Activated B cell treated with CpG ODN at 0.5 μM for 24 hours (primary cell): ENCODE results near the gene DLG2. TPM values are rescaled to one million over a fixed set of nuclear protein-coding genes. Genes with fewer than 3 reads are reported as not detected.

Experiments used
- ATAC-seq: fragments of 200-7000 bp; cut with Tn5 transposase; one replicate; pipeline ENCODE4 v1.10.0; 2021; ENCODE audit warnings: low read depth, mild to moderate bottlenecking, moderate library complexity
- CTCF ChIA-PET: fragments of 350-600 bp; sonication (Branson Sonifier 250); formaldehyde crosslinking; loops from one replicate; lab custom pipeline; 2021; ENCODE audit warnings: antibody characterized with exemption; lab: Charles Lee
- POLR2A ChIA-PET: fragments of 350-600 bp; sonication (Branson Sonifier 250); formaldehyde crosslinking; loops from one replicate; lab custom pipeline; 2021; ENCODE audit warnings: antibody characterized with exemption; lab: Charles Lee
- DNase-seq: peaks from one replicate; pipeline ENCODE4 v3.0.0; 2022
- H3K27ac Mint-ChIP-seq: one replicate; pipeline ENCODE4 v1.8.0; 2020; ENCODE audit warnings: mixed read lengths
- H3K27me3 Mint-ChIP-seq: one replicate; pipeline ENCODE4 v1.8.0; 2021; ENCODE audit warnings: mixed read lengths
- H3K36me3 Mint-ChIP-seq: one replicate; pipeline ENCODE4 v1.8.0; 2021; ENCODE audit warnings: low read depth, mixed read lengths
- H3K4me1 Mint-ChIP-seq: one replicate; pipeline ENCODE4 v1.8.0; 2021; ENCODE audit warnings: mixed read lengths
- H3K4me3 Mint-ChIP-seq: one replicate; pipeline ENCODE4 v1.8.0; 2020; ENCODE audit warnings: mild to moderate bottlenecking, mixed read lengths
- H3K9me3 Mint-ChIP-seq: one replicate; pipeline ENCODE4 v1.8.0; 2020; ENCODE audit warnings: mixed read lengths
- CTCF ChIP-seq: fragments of 200-600 bp; IDR thresholded peaks from one replicate; pipeline ENCODE4 v1.8.0; 2022; ENCODE audit warnings: antibody characterized with exemption, mild to moderate bottlenecking
- intact Hi-C: fragments of 100-400 bp; cut with micrococcal nuclease; formaldehyde crosslinking; loops from one replicate; pipeline ENCODE4 v1.15.1; 2024
- total RNA-seq: library from RNA; stranded (reverse); gene quantifications from 2 replicates; pipeline ENCODE4 v1.2.3, GENCODE V29; 2022

DLG2 gene
- total RNA-seq, 1 donor from 2014 or later, result 2.7 TPM

GRCh38 chr11:84398017-84398626, 1229.0 kb downstream of the DLG2 start:
- no peak for TF ChIP-seq CTCF
- Mint-ChIP-seq H3K4me3 (no peak overlapping the region), H3K36me3 (no peaks in the 10 kb centered on the region), H3K27me3 (no peaks in the 10 kb centered on the region), H3K9me3 (no peaks in the 10 kb centered on the region), H3K4me1 (no peaks in the 10 kb centered on the region), H3K27ac (no peak overlapping the region)
- ChIA-PET POLR2A (no interaction called here), CTCF (interaction anchor here (1.0 kb wide), 1 partner anchor 166 kb away, joined by 4 read pairs; no protein-coding TSS in a partner anchor)
- no peak for ATAC-seq
- intact Hi-C loops, result no loop called here
- DNase-seq, result no peak

DNA sequence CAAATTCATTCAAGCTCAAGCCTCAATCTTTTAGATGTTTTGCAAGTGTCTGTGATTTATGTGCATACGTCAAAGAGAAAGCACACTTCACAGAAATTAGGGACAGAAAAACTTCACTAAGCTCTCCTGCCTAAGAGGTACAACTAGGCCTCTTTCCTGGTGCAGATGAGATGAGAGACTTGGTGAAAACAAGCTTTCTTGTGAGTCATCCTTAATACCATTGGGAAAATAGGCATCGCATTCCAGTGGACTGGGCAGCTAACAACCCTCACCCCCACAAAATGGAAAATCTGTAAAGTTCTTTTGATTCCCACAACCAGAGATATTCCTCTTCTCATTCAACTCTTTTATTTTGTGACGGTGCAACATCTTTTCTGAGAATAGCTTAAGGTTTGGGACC, 1230.6 kb downstream of the DLG2 start:
- no peaks in the 10 kb centered on the region for H3K4me1 Mint-ChIP-seq
- intact Hi-C loops, result no loop called here
- no peak overlapping the region for H3K4me3 Mint-ChIP-seq
- ATAC-seq (no peak), DNase-seq (no peak)
- ChIA-PET CTCF (interaction anchor here (2.2 kb wide), 1 partner anchor 11 kb away, joined by 8 read pairs; no protein-coding TSS in a partner anchor), POLR2A (no interaction called here)
- H3K27ac Mint-ChIP-seq, result no peak overlapping the region
- H3K27me3 Mint-ChIP-seq, result no peaks in the 10 kb centered on the region
- H3K9me3 Mint-ChIP-seq, result no peaks in the 10 kb centered on the region
- TF ChIP-seq CTCF, result no peak
- H3K36me3 Mint-ChIP-seq, result no peaks in the 10 kb centered on the region

- intact Hi-C loops, result no loop called here
- no peak for TF ChIP-seq CTCF
- Mint-ChIP-seq H3K27ac (no peak overlapping the region), H3K27me3 (no peaks in the 10 kb centered on the region), H3K4me1 (no peaks in the 10 kb centered on the region), H3K9me3 (no peaks in the 10 kb centered on the region), H3K36me3 (no peaks in the 10 kb centered on the region), H3K4me3 (no peak overlapping the region)
- POLR2A ChIA-PET, result no interaction called here
- ATAC-seq, result no peak
- no peak for DNase-seq
- CTCF ChIA-PET, result interaction anchor here (1.5 kb wide), 1 partner anchor 174 kb away, joined by 4 read pairs; no protein-coding TSS in a partner anchor
Observed at GRCh38 chr11:84390441-84391078, 1236.6 kb downstream of the DLG2 start.

- intact Hi-C loops, result no loop called here
- Mint-ChIP-seq H3K4me1 (no peaks in the 10 kb centered on the region), H3K36me3 (no peaks in the 10 kb centered on the region), H3K4me3 (no peak overlapping the region), H3K27me3 (no peaks in the 10 kb centered on the region), H3K9me3 (no peaks in the 10 kb centered on the region), H3K27ac (no peak overlapping the region)
- no peak for TF ChIP-seq CTCF
- ChIA-PET CTCF (interaction anchor here (1.5 kb wide), 1 partner anchor 175 kb away, joined by 4 read pairs; no protein-coding TSS in a partner anchor), POLR2A (no interaction called here)
- ATAC-seq (no peak), DNase-seq (no peak)
Observed at GRCh38 chr11:84389696-84390095, 1237.4 kb downstream of the DLG2 start.

- H3K36me3 Mint-ChIP-seq, result no peaks in the 10 kb centered on the region
- H3K27ac Mint-ChIP-seq, result no peak overlapping the region
- CTCF ChIA-PET, result interaction anchor here (0.9 to 3.1 kb wide), 6 partner anchors 10 to 1206 kb away, joined by 3 to 8 read pairs (median 8); no protein-coding TSS in a partner anchor
- POLR2A ChIA-PET, result no interaction called here
- TF ChIP-seq CTCF, result peak; percentile 93
- no peaks in the 10 kb centered on the region for H3K27me3 Mint-ChIP-seq
- intact Hi-C loops, result loop anchor here (1.0 to 5.0 kb wide), 4 partner anchors 140 to 1206 kb away; no protein-coding TSS in a partner anchor
- DNase-seq (no peak), ATAC-seq (no peak)
- no peak overlapping the region for H3K4me3 Mint-ChIP-seq
- H3K9me3 Mint-ChIP-seq, result no peaks in the 10 kb centered on the region
- H3K4me1 Mint-ChIP-seq, result no peaks in the 10 kb centered on the region
Observed at GRCh38 chr11:84384731-84385130, 1242.4 kb downstream of the DLG2 start.
